IPS-18c (cell line): ENCODE measurements around the gene CDK18.

Experiments
- H3K4me3 ChIP-seq: 2 replicates; pipeline ENCODE4 v1.7.0; 2013; ENCODE audit warnings: low read depth, mild to moderate bottlenecking, low read length, moderate library complexity; ENCODE audit not compliant: insufficient read depth
- H3K9me3 ChIP-seq: one replicate; pipeline ENCODE4 v1.6.1; 2013; ENCODE audit warnings: mild to moderate bottlenecking, low read length, moderate library complexity; ENCODE audit not compliant: control insufficient read depth, insufficient read depth

CDK18 gene

DNA sequence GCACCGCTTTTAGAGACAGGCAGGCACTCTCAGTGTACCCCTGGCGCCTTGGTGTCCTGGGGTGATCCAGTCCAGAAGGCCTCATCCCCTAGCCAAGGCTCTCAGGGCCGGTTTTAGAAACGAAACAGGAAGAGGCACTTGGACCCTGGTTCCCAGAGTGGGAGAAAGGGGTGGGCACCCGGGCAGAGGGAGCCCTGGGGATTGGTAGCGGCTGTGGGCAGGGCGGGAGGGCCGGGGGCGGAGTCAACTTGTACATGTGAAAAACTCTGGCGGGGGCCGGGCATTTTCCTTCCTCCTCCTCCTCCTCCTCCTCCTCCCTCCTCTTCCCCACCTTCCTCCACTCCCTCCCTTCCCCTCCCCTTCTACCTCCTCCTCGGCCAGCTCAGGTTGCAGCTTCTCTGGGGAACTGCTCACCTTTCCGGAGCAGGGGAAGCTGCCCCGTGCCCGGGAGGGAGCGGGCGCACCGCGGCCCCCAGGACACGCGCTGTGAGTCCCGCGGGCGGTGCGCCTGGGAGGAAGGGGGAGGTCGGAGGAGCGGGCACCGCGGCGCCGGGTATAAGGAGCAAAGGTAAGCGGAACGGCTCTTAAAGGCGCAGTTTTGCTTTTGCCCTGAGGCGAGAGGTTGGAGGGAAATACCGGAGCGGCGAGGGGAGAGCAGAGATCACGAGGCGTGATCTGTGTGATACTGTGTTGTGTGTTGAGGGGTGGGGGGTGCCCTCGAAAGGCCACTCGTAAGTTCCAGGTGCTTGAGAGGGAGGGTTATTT, at the start of gene CDK18:
Gene CDK18 (plus strand): TSS at position 359 of the 765 bp plus-strand sequence. CDS start 18,499 bp downstream, outside the sequence.
- Histone ChIP-seq H3K4me3 (peak within 1 kb of the TSS; percentile 94), H3K9me3 (peaks cover 2% of the 10 kb centered on the region)

DNA sequence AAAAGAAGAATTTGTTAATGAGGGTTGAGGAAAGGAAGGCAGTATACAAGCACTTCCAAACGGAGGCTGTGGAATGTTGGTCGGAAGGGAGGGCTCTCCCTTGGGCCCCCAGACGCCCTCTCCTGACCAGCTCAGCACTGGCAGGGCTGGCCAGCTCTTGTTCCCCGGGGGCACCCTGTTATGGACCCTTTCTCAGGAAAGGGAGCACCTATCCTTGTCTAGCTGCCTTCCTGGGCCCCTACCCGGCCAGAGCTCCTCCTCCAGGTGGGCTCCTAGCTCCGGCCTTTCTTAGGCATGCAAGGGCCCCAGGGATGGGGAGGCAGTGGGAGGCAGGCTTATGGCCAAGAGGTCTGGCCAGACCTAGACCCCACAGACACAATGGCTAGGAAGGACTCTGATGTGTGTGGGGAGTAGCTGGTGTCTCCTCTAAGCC, 49.5 kb upstream of the CDK18 start:
- H3K9me3 ChIP-seq = no peaks in the 10 kb centered on the region
- peak overlapping the region; percentile 88 for H3K4me3 ChIP-seq

DNA sequence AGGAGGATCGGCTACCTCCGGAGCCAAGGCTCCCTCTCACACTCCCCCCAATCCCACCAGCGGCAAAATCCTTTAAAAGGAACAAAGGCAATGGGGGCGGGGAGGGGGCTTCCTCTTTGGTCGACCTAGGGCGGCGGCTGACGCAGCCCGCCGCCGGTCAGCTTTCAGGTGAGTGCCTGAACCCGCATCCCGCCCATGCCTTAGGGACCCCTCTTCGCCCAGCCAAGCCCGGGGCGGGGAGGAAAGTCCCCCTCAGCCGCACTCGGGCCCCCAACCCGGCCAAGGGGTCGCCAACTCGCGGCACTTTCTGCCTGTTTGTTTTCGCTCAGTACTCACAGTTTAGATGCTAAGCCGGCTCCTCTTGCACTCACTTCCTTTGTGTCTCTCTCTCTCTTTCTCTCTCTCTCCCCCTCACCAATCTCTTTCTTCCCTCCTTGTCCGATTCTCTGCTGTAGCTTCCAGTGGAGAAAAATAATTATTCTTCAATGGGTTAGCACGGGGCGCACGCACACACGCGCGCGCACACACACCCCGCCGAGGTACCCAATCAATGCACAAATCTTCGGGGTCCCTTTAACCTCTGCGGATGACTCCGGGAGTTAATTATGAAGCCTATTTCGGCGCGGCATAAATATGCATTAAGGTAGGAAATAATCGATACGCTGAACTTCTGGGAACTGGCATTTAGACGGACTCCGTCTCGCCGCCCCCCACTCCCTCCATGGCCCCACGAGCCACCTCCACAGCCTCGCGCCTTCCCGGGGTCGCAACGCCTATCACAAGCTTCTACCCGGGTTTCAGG, 48.7 kb upstream of the CDK18 start, which contains the start of gene BLACAT1:
Gene BLACAT1 (minus strand): TSS at position 465 of the 802 bp plus-strand sequence.
- peak within 1 kb of the TSS; percentile 88 for H3K4me3 ChIP-seq

DNA sequence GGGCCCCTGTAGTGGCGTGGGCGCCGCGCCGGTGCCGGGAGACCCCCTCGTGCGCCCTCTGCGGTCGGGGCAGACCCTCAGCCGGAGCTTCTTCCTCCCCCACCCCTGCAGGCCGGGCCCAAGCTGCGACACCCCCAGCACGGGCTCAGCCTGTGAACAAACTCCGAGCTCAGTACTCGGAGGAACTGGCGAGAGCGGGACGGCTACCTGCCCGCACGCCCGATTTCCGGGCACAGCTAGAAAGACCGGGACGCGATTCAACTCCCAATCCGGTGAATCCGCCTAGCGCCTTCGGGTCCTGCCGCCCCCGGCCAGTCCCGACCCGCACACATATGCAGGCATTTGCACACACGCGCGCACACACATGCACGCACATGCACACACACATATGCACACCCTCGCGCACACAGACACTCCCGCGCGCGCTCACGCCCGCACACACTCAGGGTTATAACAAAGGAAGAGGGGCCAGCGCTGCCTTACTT, 48.0 kb upstream of the CDK18 start:
- Histone ChIP-seq H3K4me3 (peak overlapping the region; percentile 88), H3K9me3 (no peaks in the 10 kb centered on the region)

More for the DNA sequence above, 48.7 kb upstream of the CDK18 start, which contains the start of gene BLACAT1:
- H3K9me3 ChIP-seq = no peaks in the 10 kb centered on the region

DNA sequence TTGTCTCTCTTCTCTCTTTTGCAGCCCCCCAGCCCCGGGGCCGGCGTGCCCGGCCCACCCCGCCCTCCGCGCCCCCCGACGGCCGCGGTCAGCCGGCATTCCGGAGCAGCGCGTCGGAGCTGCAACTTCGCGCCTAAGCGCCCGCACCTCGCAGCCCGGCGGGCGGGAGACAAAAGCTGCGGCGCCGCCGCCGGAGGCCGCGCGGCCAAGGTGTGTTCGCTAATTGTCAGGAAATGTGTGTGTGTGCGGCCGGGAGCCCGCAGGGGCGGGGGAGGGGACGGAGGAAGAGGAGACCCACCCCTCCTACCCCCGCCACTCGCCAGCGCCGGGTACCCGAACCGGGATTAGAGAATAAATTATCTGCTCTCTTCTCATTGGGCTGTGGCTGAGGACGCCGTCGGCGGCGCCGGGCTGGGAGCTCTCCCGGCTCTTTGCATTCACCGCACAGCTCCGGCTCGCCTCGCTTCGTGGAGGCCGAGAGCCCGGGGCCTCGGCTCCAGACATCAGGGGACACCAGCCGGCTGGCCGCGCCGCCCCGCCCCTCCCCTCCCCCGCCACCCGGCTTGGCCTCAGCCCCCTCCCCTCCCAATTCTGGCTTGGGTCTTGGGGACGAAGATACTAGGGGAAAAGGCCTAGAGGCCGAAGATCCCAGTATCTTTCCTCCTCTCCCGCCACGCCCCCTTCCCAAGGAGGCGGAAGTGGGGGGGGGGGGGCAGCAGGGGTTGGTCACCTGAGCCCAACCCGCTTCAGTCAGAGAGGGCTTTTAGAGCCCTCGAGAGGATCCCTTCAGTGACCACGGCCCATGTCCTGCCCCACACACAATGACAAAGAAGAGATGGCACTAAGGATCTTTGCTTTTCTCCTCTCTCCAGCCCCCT, 47.4 kb upstream of the CDK18 start:
- H3K4me3 ChIP-seq = peak overlapping the region; percentile 88
- H3K9me3 ChIP-seq = no peaks in the 10 kb centered on the region

DNA sequence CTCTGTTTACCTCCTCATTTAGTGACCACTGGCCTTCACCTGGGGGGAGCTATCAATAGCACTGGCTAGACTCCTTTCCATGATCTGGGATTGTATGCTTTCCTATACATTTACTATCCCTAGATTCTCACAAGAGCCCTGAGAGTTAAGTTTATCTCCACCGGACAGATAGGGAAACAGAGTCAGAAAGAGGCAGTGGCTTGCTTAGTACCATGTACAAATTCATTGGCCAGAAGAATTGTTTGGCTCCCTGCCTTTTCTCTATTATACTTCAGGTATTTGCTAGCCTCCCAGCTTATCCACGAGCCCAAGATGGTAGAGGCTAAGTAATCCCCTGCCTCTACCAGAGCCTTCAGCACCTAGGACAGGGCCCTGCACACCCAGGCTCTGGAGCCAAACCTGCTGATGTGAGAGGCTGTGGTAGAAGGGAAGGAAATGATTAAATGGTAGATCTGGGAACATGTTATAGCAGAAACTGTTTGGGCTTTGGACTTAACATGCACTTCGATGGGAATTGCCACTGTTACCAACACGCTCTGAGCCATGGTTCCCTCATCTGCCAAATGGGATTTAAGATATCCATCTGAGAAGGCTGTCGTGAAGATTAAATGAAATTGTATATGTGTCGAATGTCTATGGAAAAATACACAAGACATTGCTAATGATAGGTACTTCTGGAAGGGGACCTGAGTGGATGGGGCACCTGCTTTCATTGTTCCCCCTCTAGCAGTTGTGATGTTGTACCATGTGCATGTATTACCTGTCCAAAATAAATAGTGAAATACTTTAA, 45.5 kb upstream of the CDK18 start:
- Histone ChIP-seq H3K9me3 (no peaks in the 10 kb centered on the region), H3K4me3 (no peak overlapping the region)

DNA sequence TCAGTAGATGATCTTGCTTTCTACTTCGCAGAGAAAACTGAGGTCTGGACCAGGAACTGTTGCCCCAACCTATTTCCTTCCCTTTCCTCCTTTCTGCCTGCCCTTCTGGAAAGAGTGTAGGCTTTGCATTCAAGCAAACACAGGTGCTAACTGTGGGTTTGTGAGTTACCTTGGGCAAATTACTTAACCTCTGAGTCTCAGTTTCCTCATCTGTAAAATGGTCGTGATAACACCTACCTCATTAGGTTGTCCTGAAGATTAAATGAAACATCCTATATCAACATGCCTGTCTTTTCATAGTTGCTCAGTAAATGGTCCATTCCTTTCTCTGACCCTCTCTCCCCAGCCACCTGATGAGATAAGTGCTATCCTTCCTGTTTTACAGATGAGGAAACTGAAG, 39.1 kb upstream of the CDK18 start:
- H3K9me3 ChIP-seq = no peaks in the 10 kb centered on the region
- H3K4me3 ChIP-seq = no peak overlapping the region

DNA sequence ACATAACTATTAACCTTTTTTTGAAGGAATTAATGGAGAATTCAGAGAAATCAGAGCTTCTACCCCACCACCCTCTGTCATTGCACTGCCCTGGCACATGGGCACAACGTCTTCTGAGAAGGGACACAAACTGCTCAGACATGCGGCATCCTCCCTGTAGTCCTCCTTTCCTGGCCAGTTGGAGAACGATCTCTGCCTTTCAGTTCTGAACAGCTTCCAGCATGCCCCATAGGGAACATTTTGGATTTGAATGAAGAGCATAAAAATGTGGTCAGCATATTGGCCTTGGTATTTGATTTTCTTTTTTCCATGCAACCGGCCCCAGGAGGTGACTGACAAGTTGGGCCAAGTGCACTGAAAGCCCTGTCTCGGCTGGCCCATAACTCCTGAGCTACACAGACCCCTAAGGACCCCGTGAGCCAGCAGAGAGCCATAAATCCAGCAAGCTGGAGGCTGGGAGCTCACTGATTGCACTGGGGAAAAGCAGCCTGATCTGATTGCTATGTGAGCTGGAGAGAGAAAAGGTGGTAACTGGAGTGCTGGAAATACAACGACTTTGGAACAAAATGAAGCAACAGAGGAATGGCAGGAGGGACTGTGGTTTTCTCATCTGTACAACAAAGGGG, 37.8 kb upstream of the CDK18 start:
- Histone ChIP-seq H3K9me3 (no peaks in the 10 kb centered on the region), H3K4me3 (no peak overlapping the region)

DNA sequence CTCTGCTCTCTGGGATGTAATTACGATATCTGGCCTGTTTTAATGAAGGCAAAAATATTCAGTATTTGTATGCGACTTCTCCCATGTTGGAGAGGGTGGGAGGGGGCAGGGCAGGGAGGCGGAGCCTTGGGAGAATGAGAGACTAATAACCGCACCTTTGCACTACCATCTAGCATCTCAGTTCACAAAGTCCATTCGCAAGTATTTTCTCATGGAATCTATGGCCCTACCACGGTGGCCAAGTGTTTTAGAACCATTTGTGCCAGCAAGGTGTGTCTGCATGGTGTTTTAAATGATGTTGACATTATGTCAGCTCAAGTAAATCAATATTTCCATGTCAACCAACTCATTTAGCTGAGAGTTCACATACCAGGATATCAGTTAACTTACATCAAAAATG, 34.3 kb upstream of the CDK18 start:
- Histone ChIP-seq H3K9me3 (no peaks in the 10 kb centered on the region), H3K4me3 (no peak overlapping the region)

DNA sequence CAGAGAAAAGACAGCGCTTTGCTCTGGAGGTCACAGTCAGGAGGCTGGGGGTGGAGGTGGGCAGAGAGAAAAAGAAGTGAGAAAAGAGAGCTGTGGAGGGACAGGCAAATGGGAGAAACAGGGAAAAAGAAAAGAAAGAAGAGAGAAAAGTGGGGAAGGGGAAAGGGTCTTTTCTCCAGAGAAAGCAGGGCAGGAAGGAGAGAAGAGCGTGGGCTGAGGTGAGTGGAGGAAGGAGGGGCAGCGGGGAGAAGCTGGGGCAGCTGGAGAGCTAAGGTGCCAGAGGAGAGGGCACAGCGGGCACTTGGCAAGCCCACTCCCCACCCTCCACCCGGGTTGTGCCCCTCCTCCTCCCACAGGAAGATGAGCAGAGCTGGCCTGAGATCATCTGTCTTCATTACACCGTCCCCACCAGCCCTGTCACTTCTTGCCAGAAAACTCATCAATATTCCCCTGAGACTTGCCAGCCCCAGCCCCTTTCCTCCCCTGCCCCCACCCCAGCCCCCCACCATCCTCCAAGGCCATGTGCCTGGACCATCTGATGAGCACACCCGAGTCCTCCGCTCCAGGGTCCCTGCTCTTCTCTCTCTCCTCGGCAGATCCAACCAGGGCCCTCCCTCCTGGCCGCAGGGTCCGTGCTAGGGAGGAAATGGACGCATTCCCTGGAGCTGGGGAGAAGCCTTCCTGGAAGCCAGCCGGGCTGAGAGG, 31.6 kb upstream of the CDK18 start:
- Histone ChIP-seq H3K9me3 (no peaks in the 10 kb centered on the region), H3K4me3 (no peak overlapping the region)

DNA sequence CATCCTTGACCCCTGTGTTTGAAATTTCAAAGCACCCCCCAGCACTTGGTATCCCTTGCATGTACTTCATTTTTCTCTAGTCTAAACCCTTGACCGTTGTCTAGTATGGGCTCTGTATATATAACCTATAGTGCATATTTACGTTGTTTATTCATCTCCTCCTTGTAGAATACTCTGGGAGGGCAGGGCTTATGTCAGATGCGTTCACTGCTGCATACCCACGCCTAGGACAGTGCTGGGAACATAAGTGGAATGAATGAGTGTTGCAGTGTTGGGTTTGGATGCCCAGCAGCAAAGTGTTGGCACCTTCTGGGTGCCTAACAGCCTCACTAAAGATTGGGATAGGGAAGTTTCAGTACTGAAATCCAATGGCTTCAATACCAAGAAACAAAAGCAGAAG, 31.0 kb upstream of the CDK18 start:
- no peak overlapping the region for H3K4me3 ChIP-seq
- H3K9me3 ChIP-seq = no peaks in the 10 kb centered on the region

DNA sequence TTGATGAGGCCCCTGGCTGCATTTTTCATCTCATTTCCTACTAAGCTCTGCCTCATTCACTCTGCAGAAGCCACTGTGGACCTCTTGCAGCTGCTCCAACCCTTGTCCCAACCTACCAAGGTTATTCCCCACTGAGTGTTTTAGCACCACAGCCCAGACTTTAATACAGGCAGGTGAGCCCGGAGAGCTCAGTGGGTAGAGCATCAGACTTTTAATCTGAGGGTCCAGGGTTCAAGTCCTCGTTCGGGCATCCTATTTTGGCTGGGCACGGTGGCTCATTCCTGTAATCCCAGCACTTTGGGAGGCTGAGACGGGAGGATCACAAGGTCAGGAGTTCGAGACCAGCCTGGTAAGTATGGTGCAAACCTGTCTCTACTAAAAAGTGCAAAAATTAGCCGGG, 30.5 kb upstream of the CDK18 start:
- no peak overlapping the region for H3K4me3 ChIP-seq

DNA sequence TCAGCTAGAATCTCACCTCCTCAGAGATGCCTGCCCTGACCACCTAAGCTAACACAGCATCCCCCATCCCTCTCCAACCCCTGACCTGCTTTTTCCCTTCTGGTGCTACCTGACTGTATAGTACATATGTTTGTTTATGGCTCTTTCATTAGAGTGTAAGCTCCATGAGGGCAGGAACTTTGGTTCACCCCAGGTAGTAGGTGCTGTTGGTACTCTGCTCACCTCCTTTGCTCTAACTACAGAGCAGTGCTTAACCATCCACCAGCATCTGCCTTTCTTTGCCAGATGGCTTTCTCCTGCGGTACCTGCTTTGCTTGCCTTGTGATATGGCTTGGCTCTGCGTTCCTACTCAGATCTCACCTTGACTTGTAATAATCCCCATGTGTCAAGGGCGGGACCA, 29.9 kb upstream of the CDK18 start:
- H3K9me3 ChIP-seq = no peaks in the 10 kb centered on the region
- H3K4me3 ChIP-seq = no peak overlapping the region

More for the DNA sequence above, 30.5 kb upstream of the CDK18 start:
- no peaks in the 10 kb centered on the region for H3K9me3 ChIP-seq

DNA sequence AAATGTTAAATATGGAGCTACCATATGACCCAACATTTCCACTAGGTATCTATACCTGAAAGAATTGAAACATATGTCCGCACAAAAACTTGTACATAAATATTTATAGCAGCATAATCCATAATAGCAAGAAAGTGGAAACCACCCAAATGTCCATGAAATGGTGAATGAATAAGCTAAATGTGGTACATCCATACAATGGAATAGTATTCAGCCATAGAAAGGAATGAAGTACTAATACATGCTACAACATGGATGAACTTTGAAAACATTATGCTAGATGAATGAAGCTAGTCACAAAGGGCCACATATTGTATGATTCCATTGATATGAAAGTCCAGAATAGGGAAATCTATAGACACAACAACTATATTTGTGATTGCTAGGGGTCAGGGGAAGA, 28.6 kb upstream of the CDK18 start:
- Histone ChIP-seq H3K9me3 (no peaks in the 10 kb centered on the region), H3K4me3 (no peak overlapping the region)

DNA sequence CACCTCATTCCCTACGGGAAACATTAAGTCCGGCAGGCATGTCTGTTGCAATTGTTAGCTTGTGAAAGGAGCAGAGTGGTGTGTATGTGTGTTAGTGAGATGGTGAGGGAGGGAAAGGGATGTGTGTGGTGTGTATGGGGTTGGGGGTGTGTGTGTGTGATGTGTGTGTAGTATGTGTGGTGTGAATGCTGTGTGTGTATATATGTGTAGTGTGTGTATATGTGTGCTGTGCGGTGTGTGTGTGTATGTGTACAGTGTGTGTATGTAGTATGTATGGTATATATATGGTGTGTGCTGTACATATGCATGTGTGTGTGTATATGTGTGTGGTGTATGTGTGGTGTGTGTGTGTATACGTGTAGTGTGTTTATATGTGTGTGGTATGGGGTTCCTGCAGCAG, 27.8 kb upstream of the CDK18 start:
- no peaks in the 10 kb centered on the region for H3K9me3 ChIP-seq
- no peak overlapping the region for H3K4me3 ChIP-seq
